Loucy (cell line): ENCODE results near the gene BBC3.

ENCODE experiments used
- H2AFZ ChIP-seq: fragments of 200-600 bp; sonication (generic); 2 replicates; pipeline ENCODE4 v1.6.0; 2016; ENCODE audit warnings: antibody characterized with exemption, mild to moderate bottlenecking, low read length, moderate library complexity
- H3F3A ChIP-seq: fragments of 200-600 bp; 2 replicates; pipeline ENCODE4 v1.6.0; 2016; ENCODE audit warnings: antibody characterized with exemption, low read depth, mild to moderate bottlenecking
- H3K27me3 ChIP-seq: fragments of 200-600 bp; sonication (generic); 2 replicates; pipeline ENCODE4 v1.6.1; 2014; ENCODE audit warnings: low read length, mild to moderate bottlenecking; ENCODE audit not compliant: insufficient read depth, poor library complexity, severe bottlenecking
- H3K36me3 ChIP-seq: fragments of 200-600 bp; sonication (generic); 2 replicates; pipeline ENCODE4 v1.6.1; 2016; ENCODE audit warnings: low read length; ENCODE audit not compliant: insufficient read depth
- H3K4me1 ChIP-seq: fragments of 200-600 bp; sonication (generic); 2 replicates; pipeline ENCODE4 v1.5.1; 2014; ENCODE audit warnings: low read length, mild to moderate bottlenecking; ENCODE audit not compliant: insufficient read depth, poor library complexity, severe bottlenecking
- H3K4me2 ChIP-seq: fragments of 200-600 bp; sonication (generic); 2 replicates; pipeline ENCODE4 v1.6.0; 2014; ENCODE audit warnings: antibody characterized with exemption, low read length, low read depth, mild to moderate bottlenecking; ENCODE audit not compliant: poor library complexity, severe bottlenecking
- H3K4me3 ChIP-seq: fragments of 200-600 bp; sonication (generic); 2 replicates; pipeline ENCODE4 v1.5.1; 2014; ENCODE audit warnings: low read length, mild to moderate bottlenecking, mixed read lengths; ENCODE audit not compliant: poor library complexity, severe bottlenecking
- H3K79me2 ChIP-seq: fragments of 200-600 bp; sonication (generic); 2 replicates; pipeline ENCODE4 v1.6.1; 2014; ENCODE audit warnings: low read length; ENCODE audit not compliant: insufficient read depth
- H3K9ac ChIP-seq: fragments of 200-600 bp; sonication (generic); 2 replicates; pipeline ENCODE4 v1.6.0; 2014; ENCODE audit warnings: mild to moderate bottlenecking, low read depth, low read length, moderate library complexity; ENCODE audit not compliant: poor library complexity, severe bottlenecking
- H3K9me2 ChIP-seq: fragments of 200-600 bp; sonication (generic); replicated peaks from 2 replicates; pipeline ENCODE4 v1.6.1; 2016; ENCODE audit warnings: low read depth, low read length, mixed read lengths
- H3K9me3 ChIP-seq: fragments of 200-600 bp; sonication (generic); 2 replicates; pipeline ENCODE4 v1.6.1; 2014; ENCODE audit warnings: mild to moderate bottlenecking, antibody characterized with exemption, low read length, low read depth; ENCODE audit not compliant: insufficient read depth
- H4K20me1 ChIP-seq: fragments of 200-600 bp; sonication (generic); 2 replicates; pipeline ENCODE4 v1.6.0; 2014; ENCODE audit warnings: antibody characterized with exemption, low read length, mild to moderate bottlenecking; ENCODE audit not compliant: insufficient read depth, poor library complexity, severe bottlenecking
- CTCF ChIP-seq: fragments of 200-600 bp; sonication (generic); conservative IDR thresholded peaks from 2 replicates; pipeline ENCODE4 v1.5.1; 2014; ENCODE audit warnings: mild to moderate bottlenecking, antibody characterized with exemption, low read length
- EZH2phosphoT487 ChIP-seq: fragments of 200-600 bp; IDR thresholded peaks from 2 replicates; pipeline ENCODE4 v1.6.1; 2018; ENCODE audit warnings: antibody characterized with exemption, mild to moderate bottlenecking, moderate library complexity, borderline replicate concordance

BBC3 gene

GRCh38 chr19:47243776-47244547, 13.0 kb upstream of the BBC3 start:
- Histone ChIP-seq H4K20me1 (no peaks in the 10 kb centered on the region), H3K9me3 (no peaks in the 10 kb centered on the region), H2AFZ (peak overlapping the region; percentile 56), H3K9me2 (no peaks in the 10 kb centered on the region), H3K4me1 (peaks cover 16% of the 10 kb centered on the region), H3K4me3 (peak overlapping the region; percentile 49), H3K27me3 (peaks cover 4% of the 10 kb centered on the region), H3F3A (peaks cover 4% of the 10 kb centered on the region; the same call in 1 of the 2 replicates), H3K4me2 (peak overlapping the region; percentile 58), H3K36me3 (no peaks in the 10 kb centered on the region), H3K9ac (peak overlapping the region; percentile 55), H3K79me2 (no peaks in the 10 kb centered on the region)
- peak; percentile 89 for TF ChIP-seq CTCF
- no peak for TF ChIP-seq EZH2phosphoT487

- TF ChIP-seq EZH2phosphoT487, result no peak
- TF ChIP-seq CTCF, result no peak
- H3K9ac ChIP-seq, result peak overlapping the region; percentile 14
- peaks cover 16% of the 10 kb centered on the region for H3K4me1 ChIP-seq
Measured at GRCh38 chr19:47243364-47243775, 12.4 kb upstream of the BBC3 start.

GRCh38 chr19:47241919-47242577, 11.0 kb upstream of the BBC3 start:
- H3K9me2 ChIP-seq, result no peaks in the 10 kb centered on the region
- no peak overlapping the region for H3K4me2 ChIP-seq
- H3K79me2 ChIP-seq, result no peaks in the 10 kb centered on the region
- no peaks in the 10 kb centered on the region for H3K9me3 ChIP-seq
- H3K4me1 ChIP-seq, result peaks cover 16% of the 10 kb centered on the region
- no peak overlapping the region for H2AFZ ChIP-seq
- peaks cover 4% of the 10 kb centered on the region; the same call in 1 of the 2 replicates for H3F3A ChIP-seq
- H3K36me3 ChIP-seq, result no peaks in the 10 kb centered on the region
- TF ChIP-seq CTCF, result no peak
- no peak for TF ChIP-seq EZH2phosphoT487
- peaks cover 4% of the 10 kb centered on the region for H3K27me3 ChIP-seq
- H4K20me1 ChIP-seq, result no peaks in the 10 kb centered on the region
- no peak overlapping the region for H3K4me3 ChIP-seq
- no peak overlapping the region for H3K9ac ChIP-seq

More at GRCh38 chr19:47243364-47243775, 12.4 kb upstream of the BBC3 start:
- Histone ChIP-seq H3K36me3 (no peaks in the 10 kb centered on the region), H4K20me1 (no peaks in the 10 kb centered on the region), H3K79me2 (no peaks in the 10 kb centered on the region), H3K9me3 (no peaks in the 10 kb centered on the region), H2AFZ (no peak overlapping the region), H3K9me2 (no peaks in the 10 kb centered on the region), H3K4me2 (peak overlapping the region; percentile 52), H3K4me3 (peak overlapping the region; percentile 49), H3F3A (peaks cover 4% of the 10 kb centered on the region; the same call in 1 of the 2 replicates), H3K27me3 (peaks cover 4% of the 10 kb centered on the region)
